H9 (cell line): Measurements from ENCODE around the gene SETD7. TPM values are rescaled to one million over a fixed set of nuclear protein-coding genes. Genes with fewer than 3 reads are reported as not detected.
A peak's percentile ranks its signal among the peaks of the same experiment; 100 is the strongest.

ENCODE experiments used
- DNase-seq: peaks from one replicate; pipeline ENCODE4 v3.0.0-alpha.2; 2017
- H2AFZ ChIP-seq: one replicate; pipeline ENCODE4 v1.6.1; 2013; ENCODE audit warnings: mild to moderate bottlenecking, low read length, control low read depth, moderate library complexity
- H2AK5ac ChIP-seq: 2 replicates; pipeline ENCODE4 v1.6.1; 2013; ENCODE audit warnings: low read length, control low read depth, mixed read lengths; ENCODE audit not compliant: insufficient read length
- H2BK120ac ChIP-seq: one replicate; pipeline ENCODE4 v1.6.1; 2013; ENCODE audit warnings: low read depth, mild to moderate bottlenecking, low read length, control low read depth, inconsistent platforms; ENCODE audit not compliant: poor library complexity, severe bottlenecking
- H2BK12ac ChIP-seq: 2 replicates; pipeline ENCODE4 v1.6.1; 2013; ENCODE audit warnings: low read length, control low read depth, mixed read lengths, low read depth; ENCODE audit not compliant: insufficient read length
- H2BK15ac ChIP-seq: 2 replicates; pipeline ENCODE4 v1.6.1; 2013; ENCODE audit warnings: low read depth, low read length, control low read depth
- H2BK20ac ChIP-seq: one replicate; pipeline ENCODE4 v1.6.1; 2013; ENCODE audit warnings: low read depth, mild to moderate bottlenecking, low read length, control low read depth, inconsistent platforms; ENCODE audit not compliant: poor library complexity, severe bottlenecking
- H2BK5ac ChIP-seq: 2 replicates; pipeline ENCODE4 v1.6.1; 2013; ENCODE audit warnings: low read length, control low read depth, mixed read lengths; ENCODE audit not compliant: insufficient read length
- H3K14ac ChIP-seq: 2 replicates; pipeline ENCODE4 v1.6.1; 2013; ENCODE audit warnings: low read length, control low read depth; ENCODE audit not compliant: insufficient read depth
- H3K18ac ChIP-seq: 2 replicates; pipeline ENCODE4 v1.6.1; 2013; ENCODE audit warnings: low read depth, mild to moderate bottlenecking, mixed read lengths, low read length, control low read depth; ENCODE audit not compliant: insufficient read length
- H3K23ac ChIP-seq: 2 replicates; pipeline ENCODE4 v1.6.1; 2013; ENCODE audit warnings: low read length, control low read depth, mixed read lengths, low read depth; ENCODE audit not compliant: insufficient read length
- H3K23me2 ChIP-seq: 2 replicates; pipeline ENCODE4 v1.6.1; 2013; ENCODE audit warnings: low read depth, mild to moderate bottlenecking, mixed read lengths, low read length, control low read depth; ENCODE audit not compliant: insufficient read length, poor library complexity, severe bottlenecking
- H3K27ac ChIP-seq: 2 replicates; pipeline ENCODE4 v1.5.1; 2013; ENCODE audit warnings: low read length, control low read depth, mixed read lengths, low read depth; ENCODE audit not compliant: insufficient read length
- H3K27me3 ChIP-seq: 2 replicates; pipeline ENCODE4 v1.6.1; 2013; ENCODE audit warnings: low read length, control low read depth, inconsistent platforms; ENCODE audit not compliant: insufficient read depth
- H3K4ac ChIP-seq: 2 replicates; pipeline ENCODE4 v1.6.1; 2013; ENCODE audit warnings: low read depth, mild to moderate bottlenecking, control low read depth, inconsistent platforms, low read length, moderate library complexity
- H3K4me1 ChIP-seq: 2 replicates; pipeline ENCODE4 v1.6.1; 2013; ENCODE audit warnings: low read length, control low read depth, inconsistent platforms; ENCODE audit not compliant: insufficient read depth
- H3K4me2 ChIP-seq: 2 replicates; pipeline ENCODE4 v1.6.1; 2013; ENCODE audit warnings: low read length, control low read depth, mixed read lengths; ENCODE audit not compliant: insufficient read length, insufficient read depth
- H3K56ac ChIP-seq: 2 replicates; pipeline ENCODE4 v1.6.1; 2013; ENCODE audit warnings: low read depth, mild to moderate bottlenecking, mixed read lengths, low read length, control low read depth; ENCODE audit not compliant: insufficient read length
- H3K79me1 ChIP-seq: 2 replicates; pipeline ENCODE4 v1.6.1; 2013; ENCODE audit warnings: low read depth, mild to moderate bottlenecking, moderate library complexity, low read length, control low read depth, inconsistent platforms; ENCODE audit not compliant: insufficient read depth, poor library complexity, severe bottlenecking
- H3K79me2 ChIP-seq: 2 replicates; pipeline ENCODE4 v1.6.1; 2013; ENCODE audit warnings: low read length, control low read depth, inconsistent platforms; ENCODE audit not compliant: insufficient read depth
- H3K9ac ChIP-seq: 2 replicates; pipeline ENCODE4 v1.6.1; 2013; ENCODE audit warnings: low read length, control low read depth, mixed read lengths; ENCODE audit not compliant: insufficient read length; ENCODE audit errors: extremely low read depth
- H3K9me3 ChIP-seq: one replicate; pipeline ENCODE4 v1.6.1; 2013; ENCODE audit warnings: low read depth, low read length, inconsistent platforms; ENCODE audit not compliant: control insufficient read depth
- H3T11ph ChIP-seq: one replicate; pipeline ENCODE4 v1.6.1; 2013; ENCODE audit warnings: mild to moderate bottlenecking, low read length, control low read depth, inconsistent platforms
- H4K20me1 ChIP-seq: one replicate; pipeline ENCODE4 v1.6.1; 2013; ENCODE audit not compliant: control insufficient read depth, insufficient read length, insufficient read depth
- H4K5ac ChIP-seq: 2 replicates; pipeline ENCODE4 v1.6.1; 2013; ENCODE audit warnings: low read depth, mild to moderate bottlenecking, mixed read lengths, low read length, control low read depth; ENCODE audit not compliant: insufficient read length
- H4K8ac ChIP-seq: replicated peaks from 2 replicates; pipeline ENCODE4 v1.6.1; 2013; ENCODE audit warnings: low read length, control low read depth, mixed read lengths, low read depth; ENCODE audit not compliant: insufficient read length
- H4K91ac ChIP-seq: 2 replicates; pipeline ENCODE4 v1.6.1; 2013; ENCODE audit warnings: low read depth, mild to moderate bottlenecking, moderate library complexity, mixed read lengths, low read length, control low read depth; ENCODE audit not compliant: insufficient read length
- H3K27ac Mint-ChIP-seq, 3 experiments: 2 replicates in 2 of 3; 3 replicates in 1 of 3; pipeline ENCODE4 v1.8.0; 2020 to 2021; ENCODE audit warnings: mixed read lengths in 3 of 3, mild to moderate bottlenecking in 1 of 3, moderate library complexity in 1 of 3
- H3K27me3 Mint-ChIP-seq: 2 replicates; pipeline ENCODE4 v1.8.0; 2021; ENCODE audit warnings: low read depth, mild to moderate bottlenecking, moderate library complexity, mixed read lengths
- H3K36me3 Mint-ChIP-seq, 3 experiments: 2 replicates in 2 of 3; 3 replicates in 1 of 3; pipeline ENCODE4 v1.8.0; 2020 to 2021; ENCODE audit warnings: low read depth in 3 of 3, mixed read lengths in 3 of 3; ENCODE audit not compliant: insufficient read depth in 1 of 3
- H3K4me1 Mint-ChIP-seq, 2 experiments: 2 replicates each; pipeline ENCODE4 v1.8.0; 2020; ENCODE audit warnings: mixed read lengths in 2 of 2
- H3K4me3 Mint-ChIP-seq, 2 experiments: 2 replicates in 1 of 2; 3 replicates in 1 of 2; pipeline ENCODE4 v1.8.0; 2020 to 2021; ENCODE audit warnings: mild to moderate bottlenecking in 2 of 2, mixed read lengths in 2 of 2, moderate library complexity in 1 of 2
- H3K9me3 Mint-ChIP-seq, 2 experiments: 2 replicates in 1 of 2; 3 replicates in 1 of 2; pipeline ENCODE4 v1.8.0; 2020; ENCODE audit warnings: mild to moderate bottlenecking in 2 of 2, mixed read lengths in 2 of 2, moderate library complexity in 1 of 2
- CTCF ChIP-seq: fragments of 200-600 bp; sonication (generic); conservative IDR thresholded peaks from 3 replicates; pipeline ENCODE4 v1.8.0; 2021; ENCODE audit warnings: antibody characterized with exemption, mild to moderate bottlenecking
- WGBS: extraction: QIAGEN DNeasy Blood & Tissue Kit; methylation state at CpG from one replicate; pipeline ENCODE4 v1.1.7; 2013; ENCODE audit warnings: missing lambda C conversion rate, low lambda C conversion rate, mixed read lengths; ENCODE audit not compliant: insufficient read length; ENCODE audit errors: extremely low coverage; 5-methylcytosine and 5-hydroxymethylcytosine counted together
- total RNA-seq: library from RNA; stranded (reverse); gene quantifications from 2 replicates; pipeline ENCODE4 v1.2.1, GENCODE V29; 2021

SETD7 gene
- total RNA-seq, 1 experiment from 2014 or later = 1.5 TPM

GRCh38 chr4:139564502-139564901 is 8.5 kb upstream of the SETD7 start:
- peak; percentile 45; the same call in 2 of the 3 replicates for TF ChIP-seq CTCF
- WGBS = no CpG with 5 or more reads among the region's 1 CpG
- no peak for DNase-seq

More at GRCh38 chr4:139564502-139564901, 8.5 kb upstream of the SETD7 start:
- H3K27me3 ChIP-seq = no peaks in the 10 kb centered on the region; the same call in 1 of the 2 replicates
- no peak overlapping the region for H3K14ac ChIP-seq
- H3K4me1 ChIP-seq = peaks cover 5% of the 10 kb centered on the region; the same call in 1 of the 2 replicates
- Mint-ChIP-seq H3K27me3 (peaks cover 49% of the 10 kb centered on the region), H3K4me1 (peaks cover 7 to 19% of the 10 kb centered on the region in 2 experiments), H3K9me3 (no peaks in the 10 kb centered on the region), H3K36me3 (no peaks in the 10 kb centered on the region), H3K27ac (no peak overlapping the region), H3K4me3 (no peak overlapping the region)
- no peak overlapping the region for H3K56ac ChIP-seq
- H2AFZ ChIP-seq = no peak overlapping the region
- H3K9ac ChIP-seq = no peak overlapping the region
- H4K20me1 ChIP-seq = no peaks in the 10 kb centered on the region
- no peaks in the 10 kb centered on the region for H3K79me1 ChIP-seq
- H2AK5ac ChIP-seq = no peak overlapping the region
- no peak overlapping the region for H2BK120ac ChIP-seq
- H3K23ac ChIP-seq = no peak overlapping the region
- no peak overlapping the region for H2BK20ac ChIP-seq
- no peaks in the 10 kb centered on the region for H3K9me3 ChIP-seq
- no peak overlapping the region for H2BK15ac ChIP-seq
- no peak overlapping the region for H3K4me2 ChIP-seq
- no peak overlapping the region for H3K18ac ChIP-seq
- H3K27ac ChIP-seq = no peak overlapping the region
- no peak overlapping the region for H3T11ph ChIP-seq
- H3K79me2 ChIP-seq = no peaks in the 10 kb centered on the region
- no peak overlapping the region for H4K8ac ChIP-seq
- no peak overlapping the region for H4K5ac ChIP-seq
- H3K23me2 ChIP-seq = no peaks in the 10 kb centered on the region
- H4K91ac ChIP-seq = no peak overlapping the region
- H2BK12ac ChIP-seq = no peak overlapping the region
- no peak overlapping the region for H3K4ac ChIP-seq
- no peak overlapping the region for H2BK5ac ChIP-seq
